Astrocyte (in vitro differentiated cells and primary cell): ENCODE results near the gene MTERF1. TPM values are rescaled to one million over a fixed set of nuclear protein-coding genes. Genes with fewer than 3 reads are reported as not detected.

Experiments
- DNase-seq: peaks from one replicate; pipeline ENCODE4 v3.0.0-alpha.2; 2010; ENCODE audit warnings: low read depth
- FAIRE-seq: peaks from 2 replicates; lab custom pipeline; 2011; peaks lifted over from hg19 to GRCh38; lab: Jason Lieb, UNC
- H2AFZ ChIP-seq: 2 replicates; pipeline ENCODE4 v1.6.0; 2012; ENCODE audit warnings: low read depth, low read length, inconsistent platforms
- H3K27ac ChIP-seq: 2 replicates; pipeline ENCODE4 v1.5.1; 2011; ENCODE audit warnings: low read depth, low read length, inconsistent platforms
- H3K27me3 ChIP-seq: 2 replicates; pipeline ENCODE4 v1.6.0; 2011; ENCODE audit warnings: low read length, inconsistent platforms; ENCODE audit not compliant: insufficient read depth
- H3K36me3 ChIP-seq: 2 replicates; pipeline ENCODE4 v1.5.1; 2011; ENCODE audit warnings: low read length, inconsistent platforms; ENCODE audit not compliant: insufficient read depth
- H3K4me1 ChIP-seq: 2 replicates; pipeline ENCODE4 v1.5.1; 2011; ENCODE audit warnings: low read length, inconsistent platforms; ENCODE audit not compliant: insufficient read depth
- H3K4me2 ChIP-seq: 2 replicates; pipeline ENCODE4 v1.6.0; 2012; ENCODE audit warnings: low read length, inconsistent platforms
- H3K4me3 ChIP-seq: 2 replicates; pipeline ENCODE4 v1.5.1; 2011; ENCODE audit warnings: low read depth, mild to moderate bottlenecking, low read length, inconsistent platforms; ENCODE audit not compliant: insufficient read depth
- H3K79me2 ChIP-seq: 2 replicates; pipeline ENCODE4 v1.6.0; 2012; ENCODE audit warnings: mild to moderate bottlenecking, low read length, inconsistent platforms; ENCODE audit not compliant: insufficient read depth
- H3K9ac ChIP-seq: 2 replicates; pipeline ENCODE4 v1.6.0; 2012; ENCODE audit warnings: mild to moderate bottlenecking, low read length, inconsistent platforms
- H3K9me3 ChIP-seq: 2 replicates; pipeline ENCODE4 v1.5.1; 2012; ENCODE audit warnings: low read depth, mild to moderate bottlenecking, low read length, inconsistent platforms; ENCODE audit not compliant: insufficient read depth
- H4K20me1 ChIP-seq: 2 replicates; pipeline ENCODE4 v1.6.0; 2012; ENCODE audit warnings: low read length, inconsistent platforms; ENCODE audit not compliant: insufficient read depth
- H3K27ac Mint-ChIP-seq: one replicate; pipeline ENCODE4 v1.8.0; 2021; ENCODE audit warnings: mild to moderate bottlenecking, mixed read lengths; ENCODE audit not compliant: unreplicated experiment
- H3K27me3 Mint-ChIP-seq: one replicate; pipeline ENCODE4 v1.8.0; 2021; ENCODE audit warnings: low read depth, mixed read lengths; ENCODE audit not compliant: unreplicated experiment
- H3K36me3 Mint-ChIP-seq: one replicate; pipeline ENCODE4 v1.8.0; 2021; ENCODE audit warnings: low read depth, mixed read lengths; ENCODE audit not compliant: unreplicated experiment
- H3K4me1 Mint-ChIP-seq: one replicate; pipeline ENCODE4 v1.8.0; 2021; ENCODE audit warnings: low read depth, mixed read lengths; ENCODE audit not compliant: unreplicated experiment
- H3K4me3 Mint-ChIP-seq: one replicate; pipeline ENCODE4 v1.8.0; 2021; ENCODE audit warnings: mild to moderate bottlenecking, moderate library complexity, mixed read lengths; ENCODE audit not compliant: unreplicated experiment
- H3K9me3 Mint-ChIP-seq: one replicate; pipeline ENCODE4 v1.8.0; 2021; ENCODE audit warnings: mild to moderate bottlenecking, mixed read lengths; ENCODE audit not compliant: unreplicated experiment
- CTCF ChIP-seq: IDR thresholded peaks from 2 replicates; pipeline ENCODE4 v1.5.1; 2011; ENCODE audit warnings: low read depth, mild to moderate bottlenecking, inconsistent platforms, low read length, moderate library complexity; ENCODE audit not compliant: insufficient read depth
- EZH2 ChIP-seq: IDR thresholded peaks from 2 replicates; pipeline ENCODE4 v1.6.1; 2012; ENCODE audit warnings: mild to moderate bottlenecking, low read length, inconsistent platforms; ENCODE audit not compliant: insufficient read depth
- total RNA-seq: library from RNA; stranded (reverse); gene quantifications from 2 replicates; pipeline ENCODE4 v1.2.1, GENCODE V29; 2021

The MTERF1 gene
- total RNA-seq, 1 donor from 2014 or later = 10.9 TPM

GRCh38 chr7:91912494-91912893 is 32.0 kb upstream of the MTERF1 start:
- DNase-seq = peak; percentile 77
- Mint-ChIP-seq H3K4me3 (no peak overlapping the region), H3K27me3 (no peaks in the 10 kb centered on the region), H3K27ac (no peak overlapping the region), H3K4me1 (peaks cover 26% of the 10 kb centered on the region), H3K36me3 (no peaks in the 10 kb centered on the region), H3K9me3 (peaks cover 2% of the 10 kb centered on the region)
- H3K9me3 ChIP-seq = no peaks in the 10 kb centered on the region
- no peak overlapping the region for H3K27ac ChIP-seq
- H3K9ac ChIP-seq = no peak overlapping the region
- no peak overlapping the region for H2AFZ ChIP-seq
- no peaks in the 10 kb centered on the region for H3K36me3 ChIP-seq
- peaks cover 20% of the 10 kb centered on the region for H3K4me1 ChIP-seq
- H3K4me2 ChIP-seq = peak overlapping the region; percentile 37
- H3K79me2 ChIP-seq = no peaks in the 10 kb centered on the region
- no peak for TF ChIP-seq EZH2
- TF ChIP-seq CTCF = no peak
- no peaks in the 10 kb centered on the region for H3K27me3 ChIP-seq
- no peak for FAIRE-seq
- H4K20me1 ChIP-seq = no peaks in the 10 kb centered on the region
- no peak overlapping the region for H3K4me3 ChIP-seq

GRCh38 chr7:91911121-91911520 is 30.6 kb upstream of the MTERF1 start:
- no peak overlapping the region for H3K27ac Mint-ChIP-seq
- peaks cover 20% of the 10 kb centered on the region for H3K4me1 ChIP-seq
- no peaks in the 10 kb centered on the region for H3K36me3 ChIP-seq
- H2AFZ ChIP-seq = no peak overlapping the region
- no peaks in the 10 kb centered on the region for H3K36me3 Mint-ChIP-seq
- no peaks in the 10 kb centered on the region for H3K27me3 Mint-ChIP-seq
- H3K4me3 ChIP-seq = no peak overlapping the region
- DNase-seq (no peak), FAIRE-seq (no peak)
- H3K9me3 ChIP-seq = no peaks in the 10 kb centered on the region
- H3K27me3 ChIP-seq = no peaks in the 10 kb centered on the region
- H4K20me1 ChIP-seq = no peaks in the 10 kb centered on the region
- peaks cover 18% of the 10 kb centered on the region for H3K4me1 Mint-ChIP-seq
- H3K79me2 ChIP-seq = no peaks in the 10 kb centered on the region
- no peak overlapping the region for H3K27ac ChIP-seq
- H3K4me2 ChIP-seq = no peak overlapping the region
- peaks cover 5% of the 10 kb centered on the region for H3K9me3 Mint-ChIP-seq
- no peak overlapping the region for H3K9ac ChIP-seq
- no peak overlapping the region for H3K4me3 Mint-ChIP-seq
- TF ChIP-seq EZH2 = no peak

GRCh38 chr7:91910171-91910570 is 29.7 kb upstream of the MTERF1 start:
- Histone ChIP-seq H3K36me3 (no peaks in the 10 kb centered on the region), H3K27ac (no peak overlapping the region), H2AFZ (no peak overlapping the region), H3K79me2 (no peaks in the 10 kb centered on the region), H3K27me3 (no peaks in the 10 kb centered on the region), H3K9me3 (no peaks in the 10 kb centered on the region), H3K4me3 (no peak overlapping the region), H3K4me1 (peaks cover 20% of the 10 kb centered on the region), H3K4me2 (no peak overlapping the region), H3K9ac (no peak overlapping the region), H4K20me1 (no peaks in the 10 kb centered on the region)
- TF ChIP-seq EZH2 = no peak
- TF ChIP-seq CTCF = no peak
- H3K36me3 Mint-ChIP-seq = no peaks in the 10 kb centered on the region
- no peaks in the 10 kb centered on the region for H3K27me3 Mint-ChIP-seq
- FAIRE-seq (no peak), DNase-seq (no peak)
- no peak overlapping the region for H3K4me3 Mint-ChIP-seq
- peaks cover 8% of the 10 kb centered on the region for H3K4me1 Mint-ChIP-seq
- no peak overlapping the region for H3K27ac Mint-ChIP-seq
- H3K9me3 Mint-ChIP-seq = peaks cover 5% of the 10 kb centered on the region
